OCI-LY1 (cell line): Measurements from ENCODE around the gene SEZ6.

ENCODE experiments used
- H2AFZ ChIP-seq: fragments of 200-600 bp; sonication (generic), shearing (Covaris generic); 2 replicates; pipeline ENCODE4 v1.6.0; 2014; ENCODE audit warnings: antibody characterized with exemption, mild to moderate bottlenecking, low read length
- H3F3A ChIP-seq: fragments of 200-600 bp; sonication (generic), shearing (Covaris generic); 2 replicates; pipeline ENCODE4 v1.6.0; 2014; ENCODE audit warnings: mild to moderate bottlenecking, antibody characterized with exemption, low read length, moderate library complexity; ENCODE audit not compliant: insufficient read depth
- H3K27ac ChIP-seq: fragments of 200-600 bp; sonication (generic); 2 replicates; pipeline ENCODE4 v1.5.1; 2014; ENCODE audit warnings: low read length, mixed run types, mild to moderate bottlenecking, low read depth; ENCODE audit not compliant: poor library complexity, severe bottlenecking
- H3K27me3 ChIP-seq: fragments of 200-600 bp; sonication (generic); 2 replicates; pipeline ENCODE4 v1.6.0; 2014; ENCODE audit warnings: antibody characterized with exemption, mild to moderate bottlenecking, low read length, moderate library complexity; ENCODE audit not compliant: insufficient read depth
- H3K36me3 ChIP-seq: fragments of 200-600 bp; sonication (generic); 2 replicates; pipeline ENCODE4 v1.6.1; 2014; ENCODE audit warnings: mild to moderate bottlenecking, antibody characterized with exemption, low read length, moderate library complexity, mixed read lengths; ENCODE audit not compliant: insufficient read depth
- H3K4me1 ChIP-seq: fragments of 200-600 bp; sonication (generic); 2 replicates; pipeline ENCODE4 v1.5.1; 2014; ENCODE audit warnings: mild to moderate bottlenecking, low read length, moderate library complexity; ENCODE audit not compliant: insufficient read depth, severe bottlenecking
- H3K4me2 ChIP-seq: fragments of 200-600 bp; sonication (generic), shearing (Covaris generic); 2 replicates; pipeline ENCODE4 v1.6.1; 2014; ENCODE audit warnings: low read length
- H3K4me3 ChIP-seq: fragments of 200-600 bp; sonication (generic); 2 replicates; pipeline ENCODE4 v1.5.1; 2014; ENCODE audit warnings: low read length, low read depth, mild to moderate bottlenecking, mixed read lengths; ENCODE audit not compliant: poor library complexity, severe bottlenecking
- H3K79me2 ChIP-seq: fragments of 200-600 bp; shearing (Covaris generic); 2 replicates; pipeline ENCODE4 v1.6.1; 2016; ENCODE audit warnings: mixed run types, low read length, mixed read lengths; ENCODE audit not compliant: insufficient read depth
- H3K9ac ChIP-seq: fragments of 200-600 bp; sonication (generic), shearing (Covaris generic); 2 replicates; pipeline ENCODE4 v1.6.1; 2014; ENCODE audit warnings: mild to moderate bottlenecking, low read length, mixed read lengths
- H3K9me2 ChIP-seq: fragments of 200-600 bp; sonication (generic), shearing (Covaris generic); 2 replicates; pipeline ENCODE4 v1.6.1; 2014; ENCODE audit warnings: low read depth, mild to moderate bottlenecking, low read length, mixed read lengths
- H3K9me3 ChIP-seq: fragments of 200-600 bp; shearing (Covaris generic); 2 replicates; pipeline ENCODE4 v1.6.1; 2014; ENCODE audit warnings: low read length, mixed read lengths
- H4K20me1 ChIP-seq: fragments of 200-600 bp; sonication (generic), shearing (Covaris generic); 2 replicates; pipeline ENCODE4 v1.6.0; 2016; ENCODE audit warnings: mild to moderate bottlenecking, low read length; ENCODE audit not compliant: insufficient read depth
- EZH2 ChIP-seq: fragments of 200-600 bp; sonication (generic), shearing (Covaris generic); IDR thresholded peaks from 2 replicates; pipeline ENCODE4 v1.8.0; 2017; ENCODE audit warnings: borderline replicate concordance, mixed run types, mild to moderate bottlenecking, antibody characterized with exemption, low read length, moderate library complexity, mixed read lengths
- TF ChIP-seq, protein P1 (sequence below): fragments of 200-600 bp; sonication (generic), shearing (Covaris generic); IDR thresholded peaks from 2 replicates; pipeline ENCODE4 v1.5.1; 2017; ENCODE audit warnings: mild to moderate bottlenecking, antibody characterized with exemption, low read length, moderate library complexity, mixed read lengths

SEZ6 gene

DNA sequence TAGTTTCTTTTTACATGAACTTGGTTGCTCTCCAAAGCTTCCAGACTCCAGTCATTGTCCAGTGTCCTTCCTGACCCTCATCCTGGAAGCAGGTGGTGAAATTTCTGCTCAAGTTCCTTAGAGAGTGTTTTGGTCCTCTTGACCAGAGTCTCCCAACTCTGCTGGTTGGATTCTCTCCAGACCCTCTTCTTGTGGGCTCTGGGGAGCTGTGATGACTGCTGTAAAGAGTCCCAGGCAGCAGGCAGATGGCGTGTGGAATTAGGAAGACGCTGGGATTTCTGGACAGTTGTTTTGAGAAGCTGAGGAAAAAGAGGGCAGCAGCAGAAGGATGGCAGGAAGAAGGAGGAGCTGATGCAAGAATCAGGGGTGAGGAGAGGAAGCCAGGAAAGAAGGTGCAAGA, 1.6 kb upstream of the SEZ6 start:
- H3K79me2 ChIP-seq = no peaks in the 10 kb centered on the region
- H2AFZ ChIP-seq = no peak overlapping the region
- H3K4me1 ChIP-seq = no peaks in the 10 kb centered on the region
- H3K4me3 ChIP-seq = no peak overlapping the region
- no peaks in the 10 kb centered on the region for H3F3A ChIP-seq
- TF ChIP-seq, protein P1, sequence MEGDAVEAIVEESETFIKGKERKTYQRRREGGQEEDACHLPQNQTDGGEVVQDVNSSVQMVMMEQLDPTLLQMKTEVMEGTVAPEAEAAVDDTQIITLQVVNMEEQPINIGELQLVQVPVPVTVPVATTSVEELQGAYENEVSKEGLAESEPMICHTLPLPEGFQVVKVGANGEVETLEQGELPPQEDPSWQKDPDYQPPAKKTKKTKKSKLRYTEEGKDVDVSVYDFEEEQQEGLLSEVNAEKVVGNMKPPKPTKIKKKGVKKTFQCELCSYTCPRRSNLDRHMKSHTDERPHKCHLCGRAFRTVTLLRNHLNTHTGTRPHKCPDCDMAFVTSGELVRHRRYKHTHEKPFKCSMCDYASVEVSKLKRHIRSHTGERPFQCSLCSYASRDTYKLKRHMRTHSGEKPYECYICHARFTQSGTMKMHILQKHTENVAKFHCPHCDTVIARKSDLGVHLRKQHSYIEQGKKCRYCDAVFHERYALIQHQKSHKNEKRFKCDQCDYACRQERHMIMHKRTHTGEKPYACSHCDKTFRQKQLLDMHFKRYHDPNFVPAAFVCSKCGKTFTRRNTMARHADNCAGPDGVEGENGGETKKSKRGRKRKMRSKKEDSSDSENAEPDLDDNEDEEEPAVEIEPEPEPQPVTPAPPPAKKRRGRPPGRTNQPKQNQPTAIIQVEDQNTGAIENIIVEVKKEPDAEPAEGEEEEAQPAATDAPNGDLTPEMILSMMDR = no peak
- TF ChIP-seq EZH2 = no peak
- H3K27me3 ChIP-seq = peaks cover 8% of the 10 kb centered on the region; the same call in 1 of the 2 replicates
- no peaks in the 10 kb centered on the region for H4K20me1 ChIP-seq
- no peak overlapping the region for H3K27ac ChIP-seq
- H3K9ac ChIP-seq = no peak overlapping the region
- no peaks in the 10 kb centered on the region for H3K36me3 ChIP-seq
- H3K4me2 ChIP-seq = no peak overlapping the region
- no peaks in the 10 kb centered on the region for H3K9me3 ChIP-seq
- no peaks in the 10 kb centered on the region for H3K9me2 ChIP-seq

DNA sequence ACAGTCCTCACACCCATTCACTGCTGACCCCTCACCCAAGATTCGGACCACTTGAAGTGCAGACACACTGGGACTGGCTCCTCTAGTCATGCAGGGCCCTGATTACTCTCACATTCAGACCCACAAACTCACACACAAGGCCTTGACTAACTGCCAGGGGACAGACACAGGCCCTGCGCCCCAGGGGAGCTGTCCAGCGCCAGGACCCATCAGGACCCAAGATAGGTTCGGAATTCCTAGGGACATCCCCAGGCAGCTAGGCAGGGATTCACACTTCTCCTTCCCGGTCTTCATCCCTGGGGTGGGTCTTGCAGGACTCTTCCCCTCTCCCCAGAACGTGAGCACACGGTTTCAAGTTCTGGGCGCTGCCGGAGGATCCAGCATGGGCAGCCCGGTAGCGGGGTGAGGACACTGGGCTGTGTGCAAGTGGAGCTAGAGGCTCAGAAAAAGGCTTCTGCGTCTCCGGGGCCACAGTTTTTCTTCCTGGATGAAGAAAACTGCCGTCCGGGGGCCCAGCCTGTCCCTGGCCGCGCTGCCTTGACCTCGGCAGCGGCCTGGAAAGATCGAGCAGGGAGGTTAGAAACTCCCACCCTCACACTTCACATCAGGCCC, 1.6 kb downstream of the SEZ6 start:
- no peak for TF ChIP-seq EZH2
- TF ChIP-seq, protein P1 = no peak
- Histone ChIP-seq H4K20me1 (no peaks in the 10 kb centered on the region), H3K27ac (no peak overlapping the region), H3K4me1 (no peaks in the 10 kb centered on the region), H3K79me2 (no peaks in the 10 kb centered on the region), H3K9ac (no peak overlapping the region), H3K4me3 (no peak overlapping the region), H3F3A (no peaks in the 10 kb centered on the region), H3K4me2 (no peak overlapping the region), H3K27me3 (no peaks in the 10 kb centered on the region; the same call in 1 of the 2 replicates), H2AFZ (no peak overlapping the region), H3K9me2 (no peaks in the 10 kb centered on the region), H3K36me3 (no peaks in the 10 kb centered on the region), H3K9me3 (no peaks in the 10 kb centered on the region)

DNA sequence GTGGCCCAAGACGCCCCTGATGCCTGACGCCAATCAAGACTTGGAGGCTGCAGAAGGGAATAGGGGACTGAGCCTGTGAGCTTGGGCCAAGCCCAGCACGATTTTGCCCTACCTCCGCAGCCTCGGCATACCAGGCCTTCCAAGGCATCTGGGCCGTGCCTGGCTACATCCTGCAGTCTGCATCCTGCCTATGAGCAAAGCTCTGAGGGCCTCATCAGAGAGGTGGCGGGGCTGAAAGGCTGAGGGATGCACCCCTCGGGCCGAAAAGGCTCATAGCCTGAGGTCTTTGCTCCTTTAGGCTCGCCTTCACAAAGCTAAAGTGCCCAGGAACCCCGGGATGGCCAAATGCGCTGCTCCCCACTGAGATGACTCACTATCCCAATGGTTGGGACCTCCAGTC, 2.5 kb downstream of the SEZ6 start:
- Histone ChIP-seq H3K4me3 (no peak overlapping the region), H3K9me2 (no peaks in the 10 kb centered on the region), H3K27me3 (no peaks in the 10 kb centered on the region; the same call in 1 of the 2 replicates), H3K27ac (no peak overlapping the region), H3K36me3 (no peaks in the 10 kb centered on the region), H3K79me2 (no peaks in the 10 kb centered on the region), H3K4me2 (no peak overlapping the region), H4K20me1 (no peaks in the 10 kb centered on the region), H2AFZ (no peak overlapping the region), H3F3A (no peaks in the 10 kb centered on the region), H3K9ac (no peak overlapping the region), H3K9me3 (no peaks in the 10 kb centered on the region), H3K4me1 (no peaks in the 10 kb centered on the region)
- TF ChIP-seq, protein P1 = no peak
- TF ChIP-seq EZH2 = no peak
